Measurements from ENCODE around the gene ZNF256.

GRCh38 chr19:57974434-57974833 lies 26.9 kb upstream of the ZNF256 start, which contains the start of gene C19orf18:
- TF ChIP-seq WT1 (tag by site-specific recombination; IDR thresholded peaks at IDR 0.05) (no peak), CTCF (tag by site-specific recombination; IDR thresholded peaks at IDR 0.05) (no peak), KLF7 (tag by site-specific recombination; IDR thresholded peaks at IDR 0.05; ENCODE audit: borderline replicate concordance) (no peak), KLF16 (tag by site-specific recombination; IDR thresholded peaks at IDR 0.05) (no peak), ZSCAN5A (tag by site-specific recombination; IDR thresholded peaks at IDR 0.05) (no peak), ZBTB20 (tag by site-specific recombination; IDR thresholded peaks at IDR 0.05) (no peak), PRDM4 (tag by site-specific recombination; IDR thresholded peaks at IDR 0.05) (no peak), ZSCAN18 (tag by site-specific recombination; IDR thresholded peaks at IDR 0.05) (no peak), ZNF664 (tag by site-specific recombination; IDR thresholded peaks at IDR 0.05) (no peak), SP2 (tag by site-specific recombination; IDR thresholded peaks at IDR 0.05) (no peak)

Measured in HEK293 (cell line).